Fibroblast of lung (primary cell): ENCODE measurements around the gene DPH7. TPM values are rescaled to one million over a fixed set of nuclear protein-coding genes. Genes with fewer than 3 reads are reported as not detected.
"Not testable (repeated sequence)": the region's sequence is repeated elsewhere in the genome, so short reads cannot be mapped to it uniquely, and the experiment has no call there.

Experiments
- DNase-seq, 2 donors: peaks; one replicate each; pipeline versions ENCODE4 v3.0.0 to v3.0.0-alpha.2; 2010; ENCODE audit warnings: low read depth in 2 of 2
- H2AFZ ChIP-seq: 2 replicates; pipeline ENCODE4 v1.5.1; 2012; ENCODE audit warnings: low read length, control low read depth, inconsistent platforms
- H3K27ac ChIP-seq: 2 replicates; pipeline ENCODE4 v1.5.1; 2011; ENCODE audit warnings: low read length, control low read depth; ENCODE audit not compliant: insufficient read depth
- H3K27me3 ChIP-seq: 2 replicates; pipeline ENCODE4 v1.5.1; 2011; ENCODE audit warnings: mild to moderate bottlenecking, low read length; ENCODE audit not compliant: control insufficient read depth, insufficient read depth
- H3K36me3 ChIP-seq: 2 replicates; pipeline ENCODE4 v1.5.1; 2011; ENCODE audit warnings: low read length; ENCODE audit not compliant: control insufficient read depth, insufficient read depth
- H3K4me1 ChIP-seq: 2 replicates; pipeline ENCODE4 v1.5.1; 2011; ENCODE audit warnings: low read length; ENCODE audit not compliant: control insufficient read depth, insufficient read depth; ENCODE audit errors: extremely low read depth
- H3K4me2 ChIP-seq: 2 replicates; pipeline ENCODE4 v1.5.1; 2011; ENCODE audit warnings: low read length, control low read depth; ENCODE audit not compliant: insufficient read depth; ENCODE audit errors: extremely low read depth
- H3K4me3 ChIP-seq, 4 experiments: fragments of 200-600 bp in 1 of 4; sonication (generic) in 1 of 4; replicated peaks in 1 of 4; 2 replicates each; pipeline ENCODE4 v1.5.1; 2011 to 2016; ENCODE audit warnings: low read length in 4 of 4, low read depth in 3 of 4, mild to moderate bottlenecking in 3 of 4, control low read depth in 2 of 4, inconsistent platforms in 1 of 4, mixed read lengths in 1 of 4; ENCODE audit not compliant: insufficient read depth in 1 of 4; ENCODE audit errors: control extremely low read depth in 1 of 4
- H3K79me2 ChIP-seq: 2 replicates; pipeline ENCODE4 v1.5.1; 2012; ENCODE audit warnings: mild to moderate bottlenecking, low read length, inconsistent platforms; ENCODE audit not compliant: control insufficient read depth, insufficient read depth
- H3K9ac ChIP-seq: 2 replicates; pipeline ENCODE4 v1.5.1; 2011; ENCODE audit warnings: mild to moderate bottlenecking, low read length, control low read depth; ENCODE audit not compliant: insufficient read depth
- H3K9me3 ChIP-seq: 2 replicates; pipeline ENCODE4 v1.5.1; 2012; ENCODE audit warnings: low read depth, low read length; ENCODE audit not compliant: control insufficient read depth, insufficient read depth
- H4K20me1 ChIP-seq: 2 replicates; pipeline ENCODE4 v1.5.1; 2011; ENCODE audit warnings: low read length; ENCODE audit not compliant: control insufficient read depth, insufficient read depth; ENCODE audit errors: extremely low read depth
- EZH2 ChIP-seq: IDR thresholded peaks from 2 replicates; pipeline ENCODE4 v1.5.1; 2012; ENCODE audit warnings: low read length, control low read depth, mild to moderate bottlenecking; ENCODE audit errors: missing control alignments
- polyA plus RNA-seq, 2 donors: library from polyadenylated mRNA; depleted of rRNA in 1 of 2; stranded (reverse) in 1 of 2; unstranded in 1 of 2; fragments of >200 nt; gene quantifications; 2 replicates each; pipeline ENCODE4 v1.2.1, GENCODE V29; 2011 to 2012; ENCODE audit warnings: missing spikeins in 1 of 2
- total RNA-seq: library from RNA; depleted of rRNA; stranded (reverse); fragments of >200 nt; gene quantifications from 2 replicates; pipeline ENCODE4 v1.2.1, GENCODE V29; 2014
- TF ChIP-seq, protein P1 (sequence below), 2 donors: IDR thresholded peaks in 1 of 2; conservative IDR thresholded peaks in 1 of 2; 1 replicate in 1 of 2; 2 replicates in 1 of 2; pipeline ENCODE4 v1.5.1; 2011 to 2012; ENCODE audit warnings: low read length in 2 of 2, control low read depth in 1 of 2, inconsistent platforms in 1 of 2, low read depth in 1 of 2, mild to moderate bottlenecking in 1 of 2

The DPH7 gene
- total and polyA plus RNA-seq, 2 donors (not counting 1 experiment from before 2014, with no cell fraction given) = 15.7 to 20.6 TPM

DNA sequence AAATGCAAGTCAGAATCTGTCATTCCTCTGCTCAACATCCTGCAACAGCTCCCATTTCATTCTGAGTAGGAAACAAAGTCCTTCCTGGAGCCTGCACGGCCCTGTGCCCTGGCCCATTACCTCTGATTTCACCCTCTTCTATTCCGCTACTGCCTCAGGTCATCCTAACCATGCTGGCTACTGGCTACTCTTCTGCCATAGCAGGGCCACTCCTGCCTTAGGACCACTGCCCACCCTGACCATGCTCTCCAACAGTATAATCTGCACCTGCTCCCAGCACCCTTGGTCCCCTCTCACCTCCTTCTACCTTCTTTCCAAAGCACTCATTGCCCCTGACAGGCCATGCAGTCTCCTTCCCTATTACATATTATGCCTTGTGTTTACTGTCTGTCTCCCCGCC, 8.2 kb downstream of the DPH7 start:
- H3K9ac ChIP-seq = no peak overlapping the region
- no peaks in the 10 kb centered on the region for H3K4me1 ChIP-seq
- H3K4me3 ChIP-seq = no peak overlapping the region
- no peaks in the 10 kb centered on the region for H3K9me3 ChIP-seq
- H3K36me3 ChIP-seq = peaks cover 9% of the 10 kb centered on the region
- H3K27ac ChIP-seq = no peak overlapping the region
- H4K20me1 ChIP-seq = no peaks in the 10 kb centered on the region
- TF ChIP-seq, protein P1, sequence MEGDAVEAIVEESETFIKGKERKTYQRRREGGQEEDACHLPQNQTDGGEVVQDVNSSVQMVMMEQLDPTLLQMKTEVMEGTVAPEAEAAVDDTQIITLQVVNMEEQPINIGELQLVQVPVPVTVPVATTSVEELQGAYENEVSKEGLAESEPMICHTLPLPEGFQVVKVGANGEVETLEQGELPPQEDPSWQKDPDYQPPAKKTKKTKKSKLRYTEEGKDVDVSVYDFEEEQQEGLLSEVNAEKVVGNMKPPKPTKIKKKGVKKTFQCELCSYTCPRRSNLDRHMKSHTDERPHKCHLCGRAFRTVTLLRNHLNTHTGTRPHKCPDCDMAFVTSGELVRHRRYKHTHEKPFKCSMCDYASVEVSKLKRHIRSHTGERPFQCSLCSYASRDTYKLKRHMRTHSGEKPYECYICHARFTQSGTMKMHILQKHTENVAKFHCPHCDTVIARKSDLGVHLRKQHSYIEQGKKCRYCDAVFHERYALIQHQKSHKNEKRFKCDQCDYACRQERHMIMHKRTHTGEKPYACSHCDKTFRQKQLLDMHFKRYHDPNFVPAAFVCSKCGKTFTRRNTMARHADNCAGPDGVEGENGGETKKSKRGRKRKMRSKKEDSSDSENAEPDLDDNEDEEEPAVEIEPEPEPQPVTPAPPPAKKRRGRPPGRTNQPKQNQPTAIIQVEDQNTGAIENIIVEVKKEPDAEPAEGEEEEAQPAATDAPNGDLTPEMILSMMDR (conservative IDR thresholded peaks at IDR 0.05 in 1 of 2, IDR thresholded peaks at IDR 0.05 in 1 of 2; ENCODE audit: low read depth in 1 of 2, low read length in 2 of 2) = no peak
- H3K79me2 ChIP-seq = peaks cover 8% of the 10 kb centered on the region
- H3K4me2 ChIP-seq = no peak overlapping the region
- H3K27me3 ChIP-seq = no peaks in the 10 kb centered on the region
- no peak for DNase-seq
- H2AFZ ChIP-seq = no peak overlapping the region

DNA sequence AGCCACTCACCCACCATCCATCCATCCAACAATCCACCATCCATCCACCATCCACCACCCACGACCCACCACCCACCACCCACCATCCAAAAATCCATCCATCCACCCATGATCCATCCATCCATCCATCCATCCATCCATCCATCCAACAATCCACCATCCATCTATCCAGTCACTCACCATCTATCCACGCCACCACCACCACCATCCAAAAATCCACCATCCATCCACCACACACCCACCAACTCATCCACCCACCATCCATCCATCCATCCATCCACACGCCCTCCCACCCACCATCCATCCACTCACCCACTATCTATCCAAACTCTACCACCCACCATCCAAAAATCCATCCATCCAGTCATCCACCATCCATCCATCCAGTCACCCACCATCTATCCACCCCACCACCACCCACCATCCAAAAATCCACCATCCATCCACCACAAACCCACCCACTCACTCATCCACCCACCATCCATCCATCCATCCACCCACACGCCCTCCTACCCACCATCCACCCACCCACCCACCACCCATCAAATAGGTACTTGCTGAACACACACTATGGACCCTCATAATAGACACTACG, 9.0 kb downstream of the DPH7 start:
- H3K36me3 ChIP-seq = peaks cover 7% of the 10 kb centered on the region
- peaks cover 4% of the 10 kb centered on the region for H3K79me2 ChIP-seq
- no peak for DNase-seq

DNA sequence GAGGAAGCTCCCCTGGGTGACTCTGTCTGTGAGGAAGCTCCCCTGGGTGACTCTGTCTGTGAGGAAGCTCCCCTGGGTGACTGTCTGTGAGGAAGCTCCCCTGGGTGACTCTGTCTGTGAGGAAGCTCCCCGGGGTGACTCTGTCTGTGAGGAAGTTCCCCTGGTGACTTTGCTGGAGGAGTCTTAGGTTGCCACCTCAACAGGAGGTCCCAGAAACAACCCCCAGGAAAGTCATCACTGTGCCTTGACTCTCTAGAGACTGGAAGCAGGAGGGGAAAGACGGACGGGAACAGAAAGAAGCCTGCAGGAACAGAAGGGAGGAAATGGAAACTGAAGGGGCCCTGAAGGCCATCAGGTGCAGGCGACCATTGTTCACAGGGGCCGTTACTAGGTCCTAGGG, 10.3 kb downstream of the DPH7 start:
- not testable (repeated sequence) for H2AFZ ChIP-seq

More for the DNA sequence above, 9.0 kb downstream of the DPH7 start:
- Histone ChIP-seq H4K20me1 (no peaks in the 10 kb centered on the region), H3K9ac (no peak overlapping the region), H3K4me3 (no peak overlapping the region), H3K4me2 (no peak overlapping the region), H3K9me3 (no peaks in the 10 kb centered on the region), H3K27me3 (no peaks in the 10 kb centered on the region), H3K4me1 (no peaks in the 10 kb centered on the region), H3K27ac (no peak overlapping the region), H2AFZ (no peak overlapping the region)
- no peak for TF ChIP-seq EZH2
- TF ChIP-seq, protein P1 (conservative IDR thresholded peaks at IDR 0.05 in 1 of 2, IDR thresholded peaks at IDR 0.05 in 1 of 2; ENCODE audit: low read depth in 1 of 2, low read length in 2 of 2) = no peak

More for the DNA sequence above, 10.3 kb downstream of the DPH7 start:
- H3K27ac ChIP-seq, H3K4me2 ChIP-seq, H3K9me3 ChIP-seq, H3K27me3 ChIP-seq, H3K36me3 ChIP-seq, H3K4me3 ChIP-seq, H3K79me2 ChIP-seq, H4K20me1 ChIP-seq, H3K9ac ChIP-seq, H3K4me1 ChIP-seq, DNase-seq: not testable (repeated sequence)
